NCI-H1436 (cell line): ENCODE results near the gene PLPPR1.

Experiments
- DNase-seq: peaks from one replicate; lab custom pipeline; 2025; lab: John Stamatoyannopoulos, UW

PLPPR1 gene

GRCh38 chr9:101047848-101048397, 19.4 kb downstream of the PLPPR1 start:
- no peak for DNase-seq

GRCh38 chr9:101050650-101051049, 22.1 kb downstream of the PLPPR1 start:
- no peak for DNase-seq

- no peak for DNase-seq
Observed at GRCh38 chr9:101054657-101055056, 26.1 kb downstream of the PLPPR1 start.

GRCh38 chr9:101055516-101055915, 27.0 kb downstream of the PLPPR1 start:
- DNase-seq, result no peak

GRCh38 chr9:101062686-101063085, 34.2 kb downstream of the PLPPR1 start:
- no peak for DNase-seq

GRCh38 chr9:101063192-101063591, 34.7 kb downstream of the PLPPR1 start:
- DNase-seq, result no peak

- DNase-seq, result no peak
Observed at GRCh38 chr9:101064206-101064605, 35.7 kb downstream of the PLPPR1 start.

GRCh38 chr9:101065930-101066329, 37.4 kb downstream of the PLPPR1 start:
- DNase-seq, result no peak

- DNase-seq, result no peak
Observed at GRCh38 chr9:101068696-101069095, 40.2 kb downstream of the PLPPR1 start.

GRCh38 chr9:101072259-101072658, 43.7 kb downstream of the PLPPR1 start:
- no peak for DNase-seq

GRCh38 chr9:101073122-101073521, 44.6 kb downstream of the PLPPR1 start:
- DNase-seq, result no peak

GRCh38 chr9:101081641-101082040, 53.1 kb downstream of the PLPPR1 start:
- DNase-seq, result no peak

GRCh38 chr9:101083448-101084202, 55.1 kb downstream of the PLPPR1 start:
- DNase-seq, result no peak

GRCh38 chr9:101087426-101087825, 58.9 kb downstream of the PLPPR1 start:
- peak; percentile 42 for DNase-seq

GRCh38 chr9:101092922-101093321, 64.4 kb downstream of the PLPPR1 start:
- DNase-seq, result no peak

GRCh38 chr9:101093620-101094019, 65.1 kb downstream of the PLPPR1 start:
- DNase-seq, result no peak

GRCh38 chr9:101094686-101095085, 66.2 kb downstream of the PLPPR1 start:
- DNase-seq, result no peak

GRCh38 chr9:101097210-101097609, 68.7 kb downstream of the PLPPR1 start:
- no peak for DNase-seq

- DNase-seq, result no peak
Observed at GRCh38 chr9:101098392-101098791, 69.9 kb downstream of the PLPPR1 start.

GRCh38 chr9:101114317-101114716, 85.8 kb downstream of the PLPPR1 start:
- DNase-seq, result no peak

GRCh38 chr9:101115102-101115501, 86.6 kb downstream of the PLPPR1 start:
- DNase-seq, result no peak

GRCh38 chr9:101117161-101117560, 88.6 kb downstream of the PLPPR1 start:
- DNase-seq, result no peak

GRCh38 chr9:101119206-101119819, 90.8 kb downstream of the PLPPR1 start:
- peak; percentile 65 for DNase-seq
